ENCODE data around the gene C2orf68.

DNA sequence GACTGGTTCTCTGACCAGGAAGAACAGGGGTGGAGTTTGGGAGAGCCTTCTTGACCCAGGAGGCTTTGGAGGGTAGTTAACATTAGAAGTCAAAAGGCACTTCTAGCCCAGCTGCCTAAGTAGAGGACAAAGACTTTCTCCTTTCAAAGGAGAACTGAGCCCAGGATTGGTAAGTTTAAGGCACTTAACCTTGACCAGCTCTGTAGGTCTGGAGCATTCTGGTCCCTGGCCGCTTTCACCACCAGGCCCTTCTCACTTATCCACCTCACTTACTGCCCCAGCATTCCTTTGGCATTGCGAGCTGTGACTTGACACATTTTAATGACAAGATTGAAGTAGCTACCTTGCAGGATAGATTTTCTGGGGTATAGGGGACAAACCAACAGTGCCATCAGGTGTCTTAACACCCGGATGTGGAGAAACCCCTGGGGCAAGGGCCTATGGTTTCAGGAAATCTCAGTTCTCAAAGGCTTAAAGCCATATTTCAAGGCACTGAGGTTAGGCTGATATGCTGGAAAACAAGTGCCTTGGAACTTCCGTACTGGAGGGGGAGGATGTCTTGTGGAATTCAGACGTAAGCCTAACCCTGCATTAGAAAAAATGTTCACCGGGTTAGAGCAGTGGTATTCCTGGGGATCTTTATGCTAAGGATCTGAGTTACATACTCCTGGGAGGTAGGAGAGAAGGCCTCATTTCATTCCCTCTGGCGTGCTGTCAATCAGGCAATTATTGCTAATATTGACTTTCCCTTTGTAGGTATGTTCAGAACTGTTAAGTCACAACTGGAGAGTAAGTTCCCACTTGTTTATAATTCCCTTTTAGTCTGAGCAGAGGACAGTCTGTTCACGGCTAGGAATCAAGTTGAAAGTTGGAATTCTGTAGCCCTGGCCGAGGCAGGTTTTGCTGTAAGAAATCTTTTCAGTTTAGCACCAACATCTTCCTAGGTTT lies 4.3 kb downstream of the C2orf68 start:
- TF ChIP-seq, protein P1, sequence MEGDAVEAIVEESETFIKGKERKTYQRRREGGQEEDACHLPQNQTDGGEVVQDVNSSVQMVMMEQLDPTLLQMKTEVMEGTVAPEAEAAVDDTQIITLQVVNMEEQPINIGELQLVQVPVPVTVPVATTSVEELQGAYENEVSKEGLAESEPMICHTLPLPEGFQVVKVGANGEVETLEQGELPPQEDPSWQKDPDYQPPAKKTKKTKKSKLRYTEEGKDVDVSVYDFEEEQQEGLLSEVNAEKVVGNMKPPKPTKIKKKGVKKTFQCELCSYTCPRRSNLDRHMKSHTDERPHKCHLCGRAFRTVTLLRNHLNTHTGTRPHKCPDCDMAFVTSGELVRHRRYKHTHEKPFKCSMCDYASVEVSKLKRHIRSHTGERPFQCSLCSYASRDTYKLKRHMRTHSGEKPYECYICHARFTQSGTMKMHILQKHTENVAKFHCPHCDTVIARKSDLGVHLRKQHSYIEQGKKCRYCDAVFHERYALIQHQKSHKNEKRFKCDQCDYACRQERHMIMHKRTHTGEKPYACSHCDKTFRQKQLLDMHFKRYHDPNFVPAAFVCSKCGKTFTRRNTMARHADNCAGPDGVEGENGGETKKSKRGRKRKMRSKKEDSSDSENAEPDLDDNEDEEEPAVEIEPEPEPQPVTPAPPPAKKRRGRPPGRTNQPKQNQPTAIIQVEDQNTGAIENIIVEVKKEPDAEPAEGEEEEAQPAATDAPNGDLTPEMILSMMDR (optimal IDR thresholded peaks at IDR 0.05 in 1 of 3, IDR thresholded peaks at IDR 0.05 in 1 of 3, conservative IDR thresholded peaks at IDR 0.05 in 1 of 3; ENCODE audit: extremely low read depth in 1 of 3, insufficient read depth in 2 of 3, low read length in 3 of 3) = no peak
- no peak for TF ChIP-seq EZH2 (IDR thresholded peaks at IDR 0.05; ENCODE audit: low read length)

Data from keratinocyte (primary cell).